NCI-H187 (cell line): ENCODE results near the gene SOWAHA.
"Not testable (repeated sequence)": the region's sequence is repeated elsewhere in the genome, so short reads cannot be mapped to it uniquely, and the experiment has no call there.

Experiments used
- DNase-seq, 2 experiments: peaks; one replicate each; lab custom pipeline; 2025; lab: John Stamatoyannopoulos, UW

SOWAHA gene

DNA sequence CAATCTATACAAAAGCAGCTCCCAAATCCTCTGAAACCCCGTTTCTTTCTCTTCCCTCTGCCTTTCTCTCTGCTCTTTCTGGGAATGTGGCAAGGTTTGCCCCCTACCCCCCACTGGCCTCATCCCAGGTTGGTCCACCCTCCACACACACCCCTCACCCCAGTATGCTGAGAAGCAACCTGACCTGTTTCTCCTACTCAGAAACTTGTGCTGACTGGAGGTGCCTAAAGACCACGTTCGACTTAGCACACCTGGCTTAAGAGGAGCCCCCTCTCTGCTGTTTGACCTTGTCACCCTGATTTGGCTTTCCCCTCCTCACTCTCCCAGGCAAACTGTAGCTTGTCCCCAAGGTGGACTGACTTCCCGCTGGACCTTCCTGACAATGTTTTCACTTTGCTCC is 35.0 kb upstream of the SOWAHA start:
- DNase-seq, result no peak

DNA sequence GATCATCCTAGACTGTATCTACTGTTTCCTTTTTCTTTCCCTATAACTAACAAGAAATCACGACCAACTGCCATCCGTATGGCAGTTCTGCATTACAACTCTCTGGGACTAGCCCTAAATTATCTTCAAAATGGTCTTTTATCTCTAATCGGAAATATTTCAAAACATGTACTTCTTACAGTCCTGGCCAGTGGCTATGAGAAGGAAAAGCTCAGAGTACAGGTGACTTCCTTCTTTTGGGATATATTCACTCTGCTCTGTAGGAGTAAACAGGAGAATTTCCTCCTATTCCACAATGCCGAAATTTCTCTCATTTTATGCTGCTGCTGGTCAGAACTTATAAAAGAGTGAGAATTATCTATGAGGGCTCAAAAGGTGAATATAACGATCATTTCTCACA is 34.2 kb upstream of the SOWAHA start:
- no peak for DNase-seq

DNA sequence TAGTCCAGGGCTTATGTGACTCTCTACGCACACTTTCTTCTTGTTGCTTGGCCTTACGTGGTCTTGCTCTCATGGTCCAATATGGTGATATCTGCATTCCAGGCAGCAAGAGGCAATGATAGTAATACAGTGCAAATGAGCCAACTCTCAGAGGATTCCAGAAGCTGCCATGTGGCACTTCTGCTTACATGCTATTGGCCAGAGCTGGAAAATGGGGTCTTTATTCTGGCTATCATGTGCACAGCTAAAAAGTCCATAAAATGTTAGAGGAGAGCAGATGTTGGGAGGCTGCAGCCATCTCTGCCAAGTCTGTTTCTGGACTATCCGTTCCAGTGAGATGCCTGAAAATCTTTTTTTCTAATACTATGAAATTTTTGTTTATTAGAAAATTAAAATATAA is 33.1 kb upstream of the SOWAHA start:
- no peak for DNase-seq

DNA sequence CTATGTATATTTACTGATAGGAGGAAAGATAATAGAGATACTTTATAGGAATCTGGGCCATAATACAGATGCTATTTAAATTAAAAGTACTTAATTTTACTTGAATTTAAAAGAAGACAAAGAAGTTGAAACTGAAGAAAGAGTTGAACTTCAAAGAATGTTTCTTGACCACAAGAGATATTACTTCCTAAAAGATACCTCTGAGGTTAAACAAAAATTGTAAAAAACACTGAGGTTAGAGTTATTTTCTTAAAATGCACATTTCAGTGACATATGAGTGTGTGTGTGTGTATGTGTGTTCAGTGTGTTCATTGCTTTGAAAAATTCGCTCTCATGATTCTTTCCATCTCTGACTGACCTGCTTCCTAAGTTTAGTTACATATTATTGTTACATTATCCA is 32.5 kb upstream of the SOWAHA start:
- no peak for DNase-seq

DNA sequence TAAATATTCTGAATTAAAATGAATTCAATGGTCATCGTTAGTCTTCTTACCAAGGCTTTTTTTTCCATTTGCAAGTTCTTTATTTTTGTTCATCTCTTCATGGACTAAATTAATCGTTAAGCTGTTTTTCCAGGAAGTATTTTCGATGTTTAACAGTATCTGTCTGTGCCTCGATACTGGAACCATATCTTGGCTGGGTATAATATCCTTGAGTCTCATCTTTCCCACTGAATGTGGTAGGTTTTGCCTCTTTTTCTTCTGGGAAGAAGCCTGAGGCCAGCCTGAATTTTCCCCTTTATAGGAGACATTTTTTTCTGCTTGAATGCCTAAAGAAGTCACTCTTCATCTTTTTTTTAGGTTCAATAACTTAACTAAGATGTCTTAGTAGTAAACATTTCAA is 32.1 kb upstream of the SOWAHA start:
- no peak for DNase-seq

DNA sequence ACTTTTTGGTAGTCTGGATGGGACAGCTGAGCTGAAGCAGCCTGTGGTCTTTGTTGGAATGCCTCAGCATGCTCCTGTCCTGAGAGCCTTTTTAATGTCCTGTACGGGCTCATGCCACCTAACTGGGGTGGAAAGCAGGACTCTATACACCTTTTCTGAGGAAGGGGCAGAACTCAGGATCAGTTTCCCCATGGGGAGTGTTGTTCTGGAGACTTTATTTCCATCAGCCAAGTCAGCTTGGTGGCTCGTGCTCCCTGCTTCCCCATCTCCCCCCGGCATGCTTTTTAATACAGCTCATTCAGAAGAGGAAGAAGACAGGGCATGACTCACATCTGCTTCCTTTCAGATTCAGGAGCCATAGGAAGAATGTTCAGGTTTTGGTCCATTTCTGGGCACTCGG is 31.0 kb upstream of the SOWAHA start:
- no peak for DNase-seq

DNA sequence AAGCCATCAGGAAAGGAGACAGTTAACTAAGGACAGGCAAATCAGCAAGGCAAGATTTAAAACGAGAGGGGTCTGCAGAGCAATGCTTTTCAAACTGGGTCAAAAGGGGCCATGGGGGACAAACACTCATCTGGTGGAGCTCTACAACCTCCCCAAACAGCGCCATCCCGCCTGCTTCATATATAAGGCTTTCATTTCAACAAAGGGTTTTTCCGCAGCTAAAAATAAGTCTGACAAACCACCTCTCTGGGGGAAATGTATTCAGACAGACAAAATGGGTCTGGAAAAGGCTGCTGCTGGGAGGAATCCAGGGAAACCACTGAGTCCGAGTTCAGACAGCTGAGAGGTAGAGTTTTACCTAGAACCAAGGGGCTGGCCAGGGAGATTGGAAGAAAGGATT is 27.7 kb upstream of the SOWAHA start:
- DNase-seq, result no peak

DNA sequence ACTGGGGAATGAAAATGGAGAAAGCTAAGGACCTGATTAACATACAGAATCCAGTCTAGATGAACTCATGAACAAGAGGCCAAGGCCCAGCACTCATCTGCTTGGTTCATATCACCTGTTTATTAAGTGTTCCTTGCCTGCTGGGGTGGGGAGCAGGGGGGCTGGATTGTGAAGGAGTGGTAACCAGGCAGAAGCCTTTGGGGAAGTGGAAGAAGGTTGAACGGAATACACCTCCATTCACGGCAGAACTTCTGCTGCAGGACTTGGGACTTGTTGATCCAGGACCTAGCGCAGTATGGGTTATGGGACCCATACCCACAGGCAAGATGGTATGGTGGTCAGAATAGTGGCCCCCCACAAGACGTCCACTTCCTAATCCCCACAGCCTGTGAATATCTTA is 27.2 kb upstream of the SOWAHA start:
- DNase-seq, result no peak

DNA sequence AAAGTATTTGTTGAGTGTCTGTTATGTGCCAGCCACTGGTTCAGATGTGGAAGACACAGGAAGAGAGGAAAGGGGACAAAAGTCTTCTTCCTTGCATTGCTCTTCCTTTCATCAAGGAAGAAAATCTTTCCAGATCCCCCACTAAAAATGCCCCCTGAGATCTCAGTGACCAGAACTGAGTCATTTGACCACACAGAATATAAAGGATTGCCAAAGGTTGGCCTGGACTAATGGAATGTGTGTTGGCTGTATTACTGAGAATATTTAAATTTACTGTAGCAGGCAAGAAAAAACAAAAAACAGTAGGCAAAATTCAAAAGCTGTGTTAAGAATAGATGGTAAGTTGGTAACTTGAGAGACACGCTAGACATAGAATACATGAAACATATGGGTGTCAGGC is 26.0 kb upstream of the SOWAHA start:
- DNase-seq, result no peak

DNA sequence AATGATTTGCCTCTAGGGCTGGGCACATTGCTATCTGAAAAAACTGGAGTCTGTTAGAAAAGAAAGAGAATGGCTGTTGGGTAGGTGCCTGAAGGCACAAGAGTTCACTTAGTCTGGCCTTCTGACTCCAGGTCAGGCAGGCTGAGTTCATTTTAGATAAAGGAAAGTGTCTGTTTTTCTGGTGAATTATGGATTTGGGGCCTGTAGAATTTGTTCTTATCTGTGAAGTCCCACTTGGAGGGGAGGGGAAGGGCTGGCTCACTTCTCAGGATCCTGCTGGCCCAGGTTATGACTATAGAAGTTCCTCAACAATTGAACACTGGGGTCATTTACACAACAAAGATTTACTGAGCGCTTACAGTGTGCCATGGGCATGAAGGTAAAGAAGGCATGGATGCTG is 24.6 kb upstream of the SOWAHA start:
- no peak for DNase-seq

DNA sequence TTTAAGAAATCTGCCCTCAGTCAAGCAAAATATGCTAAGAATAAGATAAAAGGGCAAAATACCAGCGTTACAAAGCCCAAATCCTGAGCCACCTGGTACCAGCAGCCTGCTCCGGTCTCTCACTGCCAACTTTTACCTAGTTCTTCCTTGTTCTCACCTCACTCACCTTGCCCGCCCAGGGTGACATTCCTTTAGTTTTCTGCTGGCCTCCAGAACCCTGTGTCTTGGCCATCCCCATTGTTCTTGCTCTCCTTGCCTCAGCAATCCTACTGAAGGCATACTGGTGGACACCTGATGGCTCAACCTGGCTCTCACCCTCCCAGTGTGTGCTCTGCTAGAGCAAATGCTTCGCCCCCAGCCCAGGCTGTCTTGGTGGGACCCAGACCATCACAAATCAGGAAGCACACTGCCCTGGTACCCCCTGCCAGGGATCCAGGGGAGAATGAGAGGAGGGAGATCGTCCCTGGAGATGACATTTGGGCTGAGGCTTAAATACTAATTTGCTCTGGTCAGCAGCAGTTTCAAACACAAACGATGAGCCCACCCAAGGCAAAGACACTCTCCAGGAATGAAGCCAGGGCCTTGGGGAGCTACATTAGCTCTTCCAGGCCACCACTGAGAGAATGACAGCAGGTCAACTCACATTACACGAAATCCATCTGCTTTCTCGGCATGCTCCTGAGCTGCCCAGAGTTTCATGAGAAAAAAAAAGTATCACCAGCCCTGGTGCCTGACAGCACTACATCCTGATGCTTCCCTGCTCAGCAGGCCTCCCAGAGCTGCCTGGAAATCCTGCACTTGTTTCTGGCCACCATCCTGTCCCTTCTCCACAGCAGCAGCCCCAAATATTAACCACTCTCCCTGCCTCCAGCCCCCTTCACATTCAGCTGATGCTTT is 23.9 kb upstream of the SOWAHA start:
- DNase-seq, result no peak

DNA sequence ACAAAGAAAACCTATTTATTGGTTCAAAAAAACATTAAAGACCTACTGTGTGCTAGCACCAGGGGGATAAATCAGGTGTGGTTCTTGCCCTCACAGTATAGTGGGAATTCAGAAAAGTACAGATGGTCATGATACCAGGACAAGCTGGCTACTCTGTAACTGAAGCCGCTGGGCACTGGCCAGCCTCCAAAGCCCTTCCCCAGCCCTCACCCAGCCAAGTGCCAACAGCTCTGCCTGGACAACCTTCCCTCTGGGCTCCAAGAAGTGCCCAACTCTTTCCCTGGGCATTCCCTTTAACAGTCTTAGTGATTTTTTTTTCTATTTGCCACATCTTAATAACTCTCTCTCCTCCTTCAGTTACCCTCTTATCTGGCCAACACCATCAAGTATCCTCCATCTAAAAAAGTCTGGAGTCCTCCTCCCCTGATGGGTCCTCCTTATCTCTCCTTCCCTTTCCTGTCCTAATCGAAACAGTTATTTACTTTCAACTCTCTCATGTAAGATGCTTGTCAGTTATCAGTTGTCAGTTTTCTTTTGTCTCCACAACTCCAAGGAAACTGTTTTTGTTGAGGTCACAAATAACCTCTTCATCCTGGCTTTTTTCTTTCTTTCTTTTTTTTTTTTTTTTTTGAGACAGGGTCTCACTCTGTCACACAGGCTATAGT is 22.8 kb upstream of the SOWAHA start:
- no peak for DNase-seq

DNA sequence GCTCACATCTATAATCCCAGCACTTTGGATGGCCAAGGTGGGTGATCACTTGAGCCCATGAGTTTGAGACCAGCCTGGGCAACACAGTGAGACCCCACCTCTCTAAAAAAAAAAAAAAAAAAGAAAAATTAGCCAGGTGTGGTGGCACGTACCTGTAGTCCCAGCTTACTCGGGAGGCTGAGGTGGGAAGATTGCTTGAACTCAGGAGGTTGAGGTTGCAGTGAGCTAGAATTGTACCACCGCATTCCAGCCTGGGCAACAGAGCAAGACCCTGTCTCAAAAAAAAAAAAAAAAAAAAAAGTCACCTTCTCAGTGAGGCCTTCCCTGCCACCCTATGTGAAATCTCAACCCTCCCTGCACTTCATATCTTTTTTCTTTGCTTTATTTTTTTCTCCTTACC is 22.1 kb upstream of the SOWAHA start:
- DNase-seq, result no peak

DNA sequence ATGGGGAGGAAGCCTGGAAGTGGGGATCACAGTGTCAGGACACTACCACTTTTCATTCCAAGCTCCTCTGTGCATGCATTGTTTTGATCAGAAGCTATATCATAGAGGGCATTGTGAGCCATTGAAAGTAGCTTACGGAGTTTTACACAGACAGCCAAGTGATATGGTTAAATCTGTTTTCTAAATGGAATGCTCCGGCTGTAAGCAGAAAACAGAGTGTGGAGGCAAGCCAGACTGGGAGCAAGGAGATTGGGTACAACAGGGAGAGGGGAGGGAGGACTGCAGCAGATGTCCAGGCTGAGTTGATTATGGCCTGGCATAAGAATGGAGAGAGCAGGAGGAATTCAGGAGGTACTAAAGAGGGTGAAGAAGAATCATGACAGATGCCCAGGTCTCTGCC is 15.5 kb upstream of the SOWAHA start:
- DNase-seq, result no peak

DNA sequence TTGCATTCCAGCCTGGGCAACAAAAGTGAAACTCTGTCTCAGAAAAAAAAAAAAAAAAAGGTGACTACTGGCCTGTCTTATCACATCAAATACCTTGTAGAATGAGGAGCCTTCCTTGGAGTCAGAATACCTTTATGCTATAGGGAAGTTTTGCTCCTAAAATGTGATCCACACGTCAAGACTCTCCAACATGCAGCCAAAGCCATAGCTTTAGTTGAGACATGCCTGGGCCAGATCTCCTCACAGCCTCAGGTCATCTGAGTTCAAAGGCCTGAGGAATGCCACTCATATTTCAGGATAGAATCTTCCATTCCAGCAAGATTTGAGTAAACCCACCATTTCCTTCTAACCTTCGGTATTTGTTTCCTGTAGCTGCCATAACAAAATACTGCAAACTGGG is 13.7 kb upstream of the SOWAHA start:
- DNase-seq, result no peak

DNA sequence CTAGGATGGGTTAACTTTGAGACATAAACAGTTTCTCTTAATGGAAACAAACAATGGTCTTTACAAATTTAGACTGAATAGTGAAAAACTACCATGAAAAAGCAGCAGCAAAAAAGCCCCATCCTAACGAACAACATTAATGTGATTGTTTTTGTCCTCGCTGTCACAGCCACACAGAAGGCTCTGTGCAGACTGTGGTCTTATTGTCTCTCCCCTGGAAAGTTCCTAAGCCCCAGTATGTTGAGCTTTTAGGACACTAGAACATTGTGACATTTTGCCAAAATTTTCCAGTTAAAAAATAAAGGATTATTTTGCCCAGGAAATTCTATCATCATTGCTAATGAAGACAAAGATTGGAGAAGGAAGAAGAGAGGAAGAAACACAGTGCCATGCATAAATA is 12.6 kb upstream of the SOWAHA start:
- no peak for DNase-seq

DNA sequence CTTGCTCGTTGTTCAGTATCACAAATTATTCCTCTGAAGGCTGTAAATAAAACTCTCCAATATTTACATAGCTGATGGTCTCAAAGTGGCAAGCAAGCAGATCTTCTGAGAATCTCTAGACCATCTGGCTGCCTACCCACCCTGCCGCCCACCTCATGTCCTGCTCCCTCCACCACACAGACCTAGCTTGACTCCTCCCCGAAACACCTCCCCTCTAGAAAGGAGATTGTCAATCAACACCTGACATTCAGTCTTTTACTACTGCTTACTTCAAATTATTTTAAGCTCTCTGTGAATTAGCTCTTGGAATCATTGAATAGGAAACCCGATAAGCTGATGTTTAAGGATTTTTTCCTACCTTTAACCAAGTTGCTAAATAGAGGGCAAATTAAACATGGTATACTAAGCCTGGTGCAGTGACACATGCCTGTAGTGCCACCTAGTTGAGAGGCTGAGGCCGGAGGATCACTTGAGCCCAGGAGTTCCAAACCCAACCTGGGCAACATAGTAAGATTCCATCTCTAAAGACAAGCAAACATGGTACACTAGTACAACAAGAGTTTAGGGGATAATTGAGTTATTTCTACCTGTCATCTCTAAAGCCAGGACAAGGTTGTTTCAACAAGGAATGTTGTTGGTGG is 10.9 kb upstream of the SOWAHA start:
- no peak for DNase-seq

DNA sequence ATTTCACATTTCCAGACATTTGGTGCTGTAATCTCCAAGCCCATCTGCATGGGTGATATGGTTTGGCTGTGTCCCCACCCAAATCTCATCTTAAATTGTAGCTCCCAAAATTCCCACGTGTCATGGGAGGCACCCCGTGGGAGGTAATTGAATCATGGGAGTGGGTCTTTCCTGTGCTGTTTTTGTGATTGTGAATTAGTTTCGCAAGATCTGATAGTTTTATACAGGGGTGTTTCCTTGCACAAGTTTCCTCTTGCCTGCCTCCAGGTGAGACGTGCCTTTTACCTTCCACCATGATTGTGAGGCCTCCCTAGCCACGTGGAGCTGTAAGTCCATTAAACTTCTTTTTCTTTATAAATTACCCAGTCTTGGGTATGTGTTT is 10.4 kb upstream of the SOWAHA start:
- DNase-seq, result not testable (repeated sequence)

DNA sequence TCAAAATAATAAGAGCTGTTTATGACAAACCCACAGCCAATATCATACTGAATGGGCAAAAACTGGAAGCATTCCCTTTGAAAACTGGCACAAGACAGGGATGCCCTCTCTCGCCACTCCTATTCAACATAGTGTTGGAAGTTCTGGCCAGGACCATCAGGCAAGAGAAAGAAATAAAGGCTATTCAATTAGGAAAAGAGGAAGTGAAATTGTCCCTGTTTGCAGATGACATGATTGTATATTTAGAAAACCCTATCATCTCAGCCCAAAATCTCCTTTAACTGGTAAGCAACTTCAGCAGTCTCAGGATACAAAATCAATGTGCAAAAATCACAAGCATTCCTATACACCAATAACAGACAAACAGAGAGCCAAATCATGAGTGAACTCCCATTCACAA is 8.9 kb upstream of the SOWAHA start:
- DNase-seq, result not testable (repeated sequence)

DNA sequence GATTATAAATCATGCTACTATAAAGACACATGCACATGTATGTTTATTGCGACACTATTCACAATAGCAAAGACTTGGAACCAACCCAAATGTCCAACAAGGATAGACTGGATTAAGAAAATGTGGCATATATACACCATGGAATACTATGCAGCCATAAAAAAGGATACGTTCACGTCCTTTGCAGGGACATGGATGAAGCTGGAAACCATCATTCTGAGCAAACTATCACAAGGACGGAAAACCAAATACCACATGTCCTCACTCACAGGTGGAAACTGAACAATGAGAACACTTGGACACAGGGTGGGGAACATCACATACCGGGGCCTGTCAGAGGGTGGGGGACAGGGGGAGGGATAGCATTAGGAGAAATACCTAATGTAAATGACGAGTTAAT is 7.2 kb upstream of the SOWAHA start:
- DNase-seq, result not testable (repeated sequence)

DNA sequence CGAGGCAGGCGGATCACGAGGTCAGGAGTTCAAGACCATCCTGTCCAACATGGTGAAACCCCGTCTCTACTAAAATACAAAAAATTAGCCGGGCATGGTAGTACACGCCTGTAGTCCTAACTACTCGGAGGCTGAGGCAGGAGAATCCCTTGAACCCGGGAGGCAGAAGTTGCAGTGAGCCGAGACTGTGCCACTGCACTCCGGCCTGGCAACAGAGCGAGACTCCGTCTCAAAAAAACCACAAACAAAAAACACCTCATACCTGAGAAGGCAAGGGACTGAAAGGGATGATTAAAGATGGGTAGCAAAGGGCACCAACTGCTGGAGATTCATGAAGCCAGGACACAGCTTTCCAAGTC is 6.3 kb upstream of the SOWAHA start:
- DNase-seq, result not testable (repeated sequence)

DNA sequence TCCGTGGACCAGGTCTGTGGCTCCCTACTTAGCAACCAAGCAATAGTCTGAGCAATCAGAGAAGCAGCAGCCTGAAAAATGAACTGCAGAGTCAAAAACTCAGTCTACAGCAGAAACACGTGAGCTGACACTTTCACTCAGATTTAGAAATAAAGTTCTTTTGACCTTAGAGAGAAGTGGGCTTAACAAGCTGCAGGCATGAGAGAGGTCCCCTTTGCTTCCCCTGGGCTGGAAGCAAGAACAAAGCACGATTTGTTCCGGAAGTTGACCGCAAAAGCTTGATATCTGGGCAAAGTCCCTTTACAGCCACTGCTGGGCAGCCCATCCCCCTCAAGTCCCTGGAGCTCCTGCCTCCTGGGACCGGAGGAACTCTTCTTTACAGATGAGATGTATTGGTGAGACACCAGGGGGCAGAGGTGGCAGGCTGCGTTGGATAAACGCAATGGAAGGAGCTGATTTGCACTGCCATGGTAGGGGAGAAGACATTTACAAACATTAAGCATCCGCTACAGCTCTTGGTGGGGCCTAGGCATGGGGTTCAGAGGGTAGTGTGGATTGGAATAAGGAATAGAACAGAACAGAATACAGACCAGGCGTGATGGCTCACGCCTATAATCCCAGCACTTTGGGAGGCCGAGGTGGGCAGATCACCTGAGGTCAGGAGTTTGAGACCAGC is 5.8 kb upstream of the SOWAHA start:
- no peak for DNase-seq

DNA sequence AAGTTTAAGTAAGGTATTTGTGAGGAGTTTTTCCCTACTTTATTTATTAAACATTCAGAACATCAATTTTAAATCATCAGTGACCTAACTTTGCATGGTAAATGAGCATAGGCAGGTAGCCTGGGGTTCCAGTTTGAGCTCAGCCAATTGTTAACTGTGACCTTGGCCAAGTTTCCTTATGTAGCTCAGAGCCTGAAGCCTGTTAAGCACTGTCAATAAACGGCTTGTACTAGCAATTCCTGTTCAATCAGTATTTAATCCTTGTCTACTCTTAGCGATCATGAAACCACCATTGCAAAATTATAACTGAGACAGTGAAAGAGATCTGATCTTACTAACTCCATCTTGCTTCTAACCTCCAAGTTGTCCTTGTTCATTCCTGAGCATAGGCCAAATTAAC is 4.7 kb upstream of the SOWAHA start:
- no peak for DNase-seq
